COLO829 (cell line): Measurements from ENCODE around the gene CHMP4B.
"Not testable (repeated sequence)": the region's sequence is repeated elsewhere in the genome, so short reads cannot be mapped to it uniquely, and the experiment has no call there.

Experiments used
- DNase-seq: peaks from one replicate; pipeline ENCODE4 v3.0.0; 2012; ENCODE audit warnings: low spot score

The CHMP4B gene

GRCh38 chr20:33789858-33790182, 21.3 kb upstream of the CHMP4B start:
- no peak for DNase-seq

GRCh38 chr20:33790566-33790965, 20.6 kb upstream of the CHMP4B start:
- DNase-seq: no peak

- no peak for DNase-seq
Measured at GRCh38 chr20:33791021-33791420, 20.1 kb upstream of the CHMP4B start.

GRCh38 chr20:33791540-33791939, 19.6 kb upstream of the CHMP4B start:
- DNase-seq: no peak

GRCh38 chr20:33791959-33792597, 19.1 kb upstream of the CHMP4B start:
- DNase-seq: peak; percentile 69

DNA sequence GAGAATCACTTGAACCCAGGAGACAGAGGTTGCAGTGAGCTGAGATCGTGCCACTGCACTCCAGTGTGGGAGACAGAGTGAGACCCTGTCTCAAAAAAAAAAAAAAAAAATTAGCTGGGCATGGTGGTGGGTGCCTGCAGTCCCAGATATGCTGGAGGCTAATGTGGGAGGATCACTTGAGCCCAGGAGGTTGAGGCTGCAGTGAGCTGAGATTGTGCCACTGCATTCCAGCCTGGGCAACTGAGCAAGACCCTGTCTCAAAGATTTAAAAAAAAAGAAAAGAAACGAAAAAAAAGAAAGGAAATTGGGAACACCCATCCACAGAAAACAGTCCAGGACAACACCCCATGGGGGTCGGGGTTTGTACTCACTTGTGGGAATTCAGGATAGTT, 18.6 kb upstream of the CHMP4B start:
- not testable (repeated sequence) for DNase-seq

- DNase-seq: no peak
Measured at GRCh38 chr20:33793011-33793931, 17.9 kb upstream of the CHMP4B start.

DNA sequence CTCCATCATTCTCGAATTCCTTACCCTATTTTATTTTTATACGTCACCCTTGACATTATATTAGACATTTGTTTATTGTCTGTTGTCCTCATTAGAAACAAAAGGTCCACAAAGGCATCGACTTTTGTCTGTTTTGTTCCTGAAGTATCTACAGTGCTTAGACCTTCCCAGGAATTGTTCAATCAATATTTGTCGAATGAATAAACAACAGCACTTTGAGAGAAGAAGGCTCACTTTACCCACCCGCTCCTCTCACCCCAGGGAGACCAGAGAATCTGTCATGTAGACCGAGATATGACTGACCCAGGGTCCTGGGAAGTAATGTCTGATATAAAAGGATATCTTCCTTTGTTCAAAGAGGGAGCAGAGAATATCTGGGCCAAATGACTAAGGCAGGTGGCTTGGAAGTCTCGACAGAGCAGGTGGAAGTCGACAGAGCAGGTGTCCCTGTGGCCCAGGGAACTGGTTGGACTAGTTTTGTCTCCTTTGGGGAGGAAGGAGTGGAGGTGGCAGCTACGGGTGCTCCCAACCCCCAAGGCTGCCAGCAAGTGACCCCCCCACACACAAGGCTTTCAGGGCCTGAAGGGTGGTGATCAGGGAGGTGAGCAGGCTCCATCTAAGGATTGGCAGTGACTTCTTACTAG, 14.8 kb upstream of the CHMP4B start:
- no peak for DNase-seq

DNA sequence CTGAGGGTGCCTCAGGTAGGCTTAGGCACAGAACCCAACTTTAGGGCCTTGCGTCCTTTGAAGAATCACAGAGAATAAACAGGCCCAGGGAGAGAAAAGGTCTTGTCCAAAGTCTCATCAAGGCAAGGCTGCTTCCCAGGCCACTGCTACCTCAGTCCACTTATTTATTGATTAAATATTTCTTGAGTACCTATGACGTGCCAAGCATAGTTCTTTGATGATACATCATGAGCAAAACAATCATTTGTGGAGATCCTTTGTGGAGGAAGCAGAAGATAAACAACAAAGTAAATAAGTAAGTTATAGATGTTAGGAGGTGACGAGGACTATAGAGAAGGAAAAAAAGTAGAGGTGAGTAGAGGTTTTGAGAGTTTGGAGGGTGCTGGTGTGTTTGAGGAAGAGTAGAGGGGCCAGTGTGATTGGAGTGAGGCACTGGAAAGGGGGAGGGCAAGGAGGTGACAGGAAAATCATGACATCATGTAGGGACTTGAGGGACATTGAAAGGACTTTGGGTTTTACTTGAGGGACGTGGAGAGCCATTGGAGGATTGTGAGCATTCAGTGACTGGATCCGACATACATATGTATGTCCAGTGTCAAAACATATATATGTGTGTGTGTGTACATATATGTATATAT, 14.1 kb upstream of the CHMP4B start:
- DNase-seq: no peak

DNA sequence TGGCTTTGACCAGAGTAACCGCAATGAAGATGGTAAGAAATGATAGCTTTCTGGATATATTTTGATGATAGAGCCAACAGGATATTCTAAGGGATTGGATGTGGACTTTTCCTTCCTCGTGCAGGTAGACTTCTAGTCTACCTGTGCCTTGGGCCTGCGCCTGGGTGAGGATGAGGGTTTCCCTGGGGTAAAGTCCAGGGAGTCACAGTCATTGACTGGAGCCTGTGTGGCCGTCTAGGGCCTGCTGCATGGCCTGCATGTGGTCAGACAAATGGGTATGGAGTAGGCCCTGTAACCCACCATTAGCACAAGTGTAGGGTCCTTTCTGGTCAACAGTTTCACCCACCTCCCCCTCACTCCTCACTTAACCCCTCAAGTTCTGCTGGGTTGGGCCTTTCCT, 12.7 kb upstream of the CHMP4B start:
- DNase-seq: no peak

DNA sequence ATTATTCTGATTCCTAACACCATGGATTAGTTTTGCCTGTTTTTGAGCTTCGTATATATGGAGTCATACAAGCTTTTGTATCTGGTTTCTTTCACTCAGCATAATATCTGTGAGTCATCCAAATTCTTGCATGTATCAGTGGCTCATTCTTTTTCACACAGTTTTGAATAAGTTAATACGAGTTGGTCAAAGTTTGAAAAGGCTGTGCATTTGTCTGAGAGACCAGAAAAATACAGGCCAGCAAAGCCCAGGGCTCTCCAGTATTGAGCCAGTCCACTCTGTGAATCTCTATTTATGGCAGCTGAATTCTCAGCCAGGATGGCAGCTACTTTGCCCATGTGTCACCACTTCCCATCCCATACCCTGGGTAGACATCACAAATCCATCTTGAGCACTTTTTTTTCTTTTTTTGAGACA, 7.2 kb upstream of the CHMP4B start:
- peak; percentile 76 for DNase-seq

GRCh38 chr20:33808388-33808787, 2.8 kb upstream of the CHMP4B start:
- no peak for DNase-seq

GRCh38 chr20:33810259-33810658, 889 bp upstream of the CHMP4B start:
- no peak for DNase-seq

DNA sequence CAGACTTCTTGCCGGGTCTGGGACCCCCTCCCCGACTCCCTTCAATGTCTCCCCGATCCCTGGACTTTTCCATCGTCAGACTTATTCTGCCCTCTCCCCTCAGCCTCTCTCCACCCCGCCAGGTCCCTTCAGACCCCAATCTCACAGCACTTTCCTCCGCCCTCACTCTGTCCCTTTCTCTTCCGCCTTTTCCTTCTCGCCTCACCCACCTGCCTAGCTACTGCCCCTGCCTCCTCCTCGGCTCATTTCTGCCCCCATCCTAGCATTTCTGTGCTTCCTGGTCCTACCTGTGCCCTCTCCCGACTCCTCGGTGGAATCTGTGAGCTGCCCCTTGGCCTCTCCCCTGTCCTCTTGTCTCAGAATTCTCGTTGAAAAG, 616 bp downstream of the CHMP4B start:
- no peak for DNase-seq

- no peak for DNase-seq
Measured at GRCh38 chr20:33812152-33812849, 1.2 kb downstream of the CHMP4B start.

DNA sequence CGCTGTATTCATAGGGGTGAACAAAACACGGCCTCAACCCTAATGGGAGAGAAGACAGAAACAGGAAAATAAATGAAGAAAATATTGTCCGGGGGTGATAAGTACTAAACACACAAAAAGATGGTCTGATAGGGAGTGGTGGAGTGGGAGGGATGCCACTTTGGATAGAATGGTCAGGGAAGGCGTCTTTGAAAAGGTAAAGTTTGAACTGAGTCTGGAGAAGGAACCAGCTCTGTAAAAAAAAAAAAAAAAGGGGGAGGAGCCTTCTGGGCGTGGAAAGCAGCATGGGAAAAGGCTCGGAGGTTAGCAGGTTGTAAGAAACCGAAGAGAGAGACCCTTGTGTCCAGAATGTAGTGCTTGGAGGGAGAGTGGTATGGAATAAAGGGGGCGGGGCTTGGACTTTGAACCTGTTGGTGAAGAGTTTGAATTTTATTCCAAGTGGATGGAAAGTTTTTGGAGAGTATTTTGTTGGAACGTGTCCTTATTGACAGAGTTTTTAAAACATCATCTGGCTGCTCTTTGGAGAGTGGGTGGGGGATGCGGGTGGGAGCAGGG, 1.8 kb downstream of the CHMP4B start:
- DNase-seq: peak; percentile 63

- no peak for DNase-seq
Measured at GRCh38 chr20:33814238-33814712, 3.1 kb downstream of the CHMP4B start.

DNA sequence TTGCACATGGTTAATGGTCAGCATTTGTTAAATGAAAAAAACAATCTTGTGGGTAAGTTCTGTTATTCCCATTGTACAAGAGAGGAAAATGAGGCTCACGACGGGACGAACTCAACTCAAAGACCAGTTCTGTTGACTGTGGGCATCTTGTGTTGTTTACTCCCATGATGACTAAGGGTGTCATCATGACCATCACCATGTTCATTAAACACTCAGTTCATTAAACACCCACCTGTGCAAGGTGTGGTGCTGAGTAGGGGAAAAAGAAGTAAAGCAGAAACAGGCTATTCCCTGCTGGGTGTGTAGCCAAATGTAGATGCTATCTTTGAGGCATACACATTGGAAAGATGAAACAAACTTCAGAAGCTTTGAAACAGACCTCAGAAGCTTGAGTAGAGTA, 4.5 kb downstream of the CHMP4B start:
- no peak for DNase-seq

DNA sequence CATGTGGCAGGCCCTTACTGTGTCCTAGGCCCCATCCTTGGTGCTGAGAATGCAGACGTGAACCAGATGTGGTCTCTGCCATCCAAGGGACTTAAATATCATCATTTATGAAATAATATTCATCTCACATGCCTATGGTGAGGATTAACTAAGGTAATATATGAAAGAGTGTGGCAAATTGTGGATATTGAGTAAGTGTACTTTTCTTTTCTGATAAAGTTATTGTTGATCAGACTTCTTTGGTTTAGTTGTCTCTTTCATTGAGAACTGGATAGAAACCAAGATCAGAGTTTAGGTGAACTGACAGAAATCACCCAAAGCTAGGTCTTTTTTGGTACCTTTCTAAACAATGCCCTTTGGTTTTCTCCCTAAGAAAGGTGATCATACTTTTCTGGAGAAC, 5.0 kb downstream of the CHMP4B start:
- DNase-seq: no peak

DNA sequence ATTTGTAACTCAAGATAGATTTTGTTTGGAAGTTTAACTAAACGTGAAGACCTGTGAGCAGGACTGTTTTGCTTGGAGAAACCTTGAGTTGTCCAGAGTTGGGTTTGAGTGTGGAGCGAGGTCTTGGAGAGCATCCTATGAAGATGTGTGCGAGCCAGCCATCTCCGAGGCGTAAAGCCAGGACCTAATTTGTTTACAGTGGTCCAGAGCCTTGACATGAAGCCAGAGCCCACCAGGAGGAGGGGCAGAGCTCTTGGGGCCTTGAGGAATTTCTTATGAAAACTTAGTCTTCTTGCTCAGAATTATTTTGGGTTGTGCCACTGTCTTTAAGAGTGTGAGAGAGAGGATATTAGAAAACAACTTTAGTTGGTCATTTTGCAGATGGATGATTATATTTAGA, 6.3 kb downstream of the CHMP4B start:
- no peak for DNase-seq

DNA sequence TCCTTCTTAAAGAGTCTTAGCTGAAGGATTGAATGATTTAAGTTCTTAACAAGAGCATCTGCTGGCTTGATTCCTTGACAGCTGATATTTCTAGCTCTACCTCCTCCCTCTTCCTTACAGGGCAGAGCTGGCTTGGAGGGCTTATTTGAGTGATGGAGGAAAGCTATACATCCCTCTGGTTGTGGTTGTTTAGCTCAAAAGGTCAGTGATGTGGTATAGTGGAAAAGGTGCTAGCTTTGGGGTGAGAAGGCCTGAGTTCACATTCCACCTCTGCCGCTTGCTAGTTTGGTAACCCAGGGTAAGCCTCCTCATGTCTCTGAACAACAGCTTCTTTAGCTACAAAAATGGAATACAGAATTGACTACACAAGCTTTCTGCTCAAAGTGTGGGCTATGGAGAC, 8.3 kb downstream of the CHMP4B start:
- DNase-seq: no peak

- DNase-seq: no peak
Measured at GRCh38 chr20:33820362-33820761, 9.2 kb downstream of the CHMP4B start.
